HFF-Myc (cell line): ENCODE results near the gene MRPL37.

Source experiments
- DNase-seq: peaks from one replicate; pipeline ENCODE4 v3.0.0-alpha.2; 2011; ENCODE audit warnings: low read depth; ENCODE audit errors: extremely low read depth
- H3K4me3 ChIP-seq: replicated peaks from 2 replicates; pipeline ENCODE4 v1.5.1; 2011; ENCODE audit warnings: low read depth, mild to moderate bottlenecking, control low read depth, low read length
- CTCF ChIP-seq: IDR thresholded peaks from 2 replicates; pipeline ENCODE4 v1.5.1; 2012; ENCODE audit warnings: mild to moderate bottlenecking, low read depth, low read length, control low read depth; ENCODE audit errors: missing control alignments

Gene MRPL37

GRCh38 chr1:54238353-54239034, 38.5 kb downstream of the MRPL37 start:
- DNase-seq = no peak
- TF ChIP-seq CTCF = no peak
- no peak overlapping the region for H3K4me3 ChIP-seq

- no peak overlapping the region for H3K4me3 ChIP-seq
- DNase-seq = no peak
Observed at GRCh38 chr1:54239035-54239383, 39.0 kb downstream of the MRPL37 start.

GRCh38 chr1:54239631-54240031, 39.7 kb downstream of the MRPL37 start:
- H3K4me3 ChIP-seq = no peak overlapping the region
- no peak for DNase-seq
- no peak for TF ChIP-seq CTCF

More at GRCh38 chr1:54239035-54239383, 39.0 kb downstream of the MRPL37 start:
- TF ChIP-seq CTCF = no peak

GRCh38 chr1:54240741-54241335, 40.9 kb downstream of the MRPL37 start:
- no peak for DNase-seq
- no peak overlapping the region for H3K4me3 ChIP-seq
- TF ChIP-seq CTCF = no peak

GRCh38 chr1:54241364-54241763, 41.4 kb downstream of the MRPL37 start:
- H3K4me3 ChIP-seq = no peak overlapping the region
- DNase-seq = no peak
- no peak for TF ChIP-seq CTCF

GRCh38 chr1:54243022-54243421, 43.1 kb downstream of the MRPL37 start:
- DNase-seq = no peak
- no peak overlapping the region for H3K4me3 ChIP-seq
- no peak for TF ChIP-seq CTCF
